Middle frontal gyrus (tissue), 1 donor: ENCODE results near the gene JADE2.
A peak's percentile ranks its signal among the peaks of the same experiment; 100 is the strongest.
"Not testable (repeated sequence)": the region's sequence is repeated elsewhere in the genome, so short reads cannot be mapped to it uniquely, and the experiment has no call there.

Experiments
- DNase-seq: peaks from one replicate; pipeline ENCODE4 v3.0.0-alpha.2; 2015; ENCODE audit warnings: low spot score; ENCODE audit errors: extremely low spot score

Gene JADE2

GRCh38 chr5:134524826-134525682 is at the start of gene JADE2:
Gene JADE2 (plus strand): TSS chr5:134525670. CDS start chr5:134535858, 10,188 bp downstream.
- DNase-seq, result peak; percentile 10

GRCh38 chr5:134477462-134478245 is 47.8 kb upstream of the JADE2 start:
- DNase-seq, result no peak

- DNase-seq, result no peak
These were observed 45.6 kb upstream of the JADE2 start for GRCh38 chr5:134479839-134480238.

- DNase-seq, result no peak
These were observed 36.1 kb upstream of the JADE2 start for GRCh38 chr5:134489227-134489944.

GRCh38 chr5:134490255-134490924 is 35.1 kb upstream of the JADE2 start:
- DNase-seq, result no peak

- no peak for DNase-seq
These were observed 34.6 kb upstream of the JADE2 start for GRCh38 chr5:134490925-134491271.

- DNase-seq, result no peak
These were observed 33.5 kb upstream of the JADE2 start for GRCh38 chr5:134491841-134492442.

GRCh38 chr5:134492568-134492967 is 32.9 kb upstream of the JADE2 start:
- DNase-seq, result no peak

- DNase-seq, result no peak
These were observed 31.9 kb upstream of the JADE2 start for GRCh38 chr5:134493461-134494055.

GRCh38 chr5:134494780-134495179 is 30.7 kb upstream of the JADE2 start:
- DNase-seq, result no peak

- DNase-seq, result not testable (repeated sequence)
These were observed 25.6 kb upstream of the JADE2 start for GRCh38 chr5:134499905-134500304.

GRCh38 chr5:134500699-134501430 is 24.6 kb upstream of the JADE2 start:
- no peak for DNase-seq

GRCh38 chr5:134502259-134502658 is 23.2 kb upstream of the JADE2 start:
- DNase-seq, result no peak

GRCh38 chr5:134503088-134503936 is 22.2 kb upstream of the JADE2 start:
- DNase-seq, result no peak

GRCh38 chr5:134503937-134504437 is 21.5 kb upstream of the JADE2 start:
- no peak for DNase-seq

GRCh38 chr5:134504629-134505300 is 20.7 kb upstream of the JADE2 start:
- DNase-seq, result no peak

- DNase-seq, result no peak
These were observed 19.1 kb upstream of the JADE2 start for GRCh38 chr5:134506054-134507039.
